ENCODE measurements around the gene AKNA.

DNA sequence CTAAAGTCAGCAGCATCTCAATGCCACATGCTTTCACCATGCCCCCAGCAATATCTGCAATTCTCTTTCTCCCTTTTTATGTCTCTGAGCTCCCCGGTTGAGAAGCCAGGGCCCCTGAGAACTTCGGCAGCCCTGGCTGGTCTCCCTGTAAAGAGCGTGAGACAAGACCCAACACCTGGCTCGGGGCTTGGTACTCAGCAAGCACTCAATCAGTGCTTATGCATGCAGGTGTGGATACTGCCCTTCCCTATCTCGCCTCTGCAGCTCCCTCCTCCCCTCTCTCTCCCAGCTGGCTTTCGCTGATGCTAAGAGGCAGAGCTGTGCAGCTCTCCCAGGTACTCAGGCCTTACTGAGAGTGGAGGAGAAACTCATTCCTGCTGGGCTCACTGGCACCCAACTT lies 41.7 kb upstream of the AKNA start:
- TF ChIP-seq, protein P1, sequence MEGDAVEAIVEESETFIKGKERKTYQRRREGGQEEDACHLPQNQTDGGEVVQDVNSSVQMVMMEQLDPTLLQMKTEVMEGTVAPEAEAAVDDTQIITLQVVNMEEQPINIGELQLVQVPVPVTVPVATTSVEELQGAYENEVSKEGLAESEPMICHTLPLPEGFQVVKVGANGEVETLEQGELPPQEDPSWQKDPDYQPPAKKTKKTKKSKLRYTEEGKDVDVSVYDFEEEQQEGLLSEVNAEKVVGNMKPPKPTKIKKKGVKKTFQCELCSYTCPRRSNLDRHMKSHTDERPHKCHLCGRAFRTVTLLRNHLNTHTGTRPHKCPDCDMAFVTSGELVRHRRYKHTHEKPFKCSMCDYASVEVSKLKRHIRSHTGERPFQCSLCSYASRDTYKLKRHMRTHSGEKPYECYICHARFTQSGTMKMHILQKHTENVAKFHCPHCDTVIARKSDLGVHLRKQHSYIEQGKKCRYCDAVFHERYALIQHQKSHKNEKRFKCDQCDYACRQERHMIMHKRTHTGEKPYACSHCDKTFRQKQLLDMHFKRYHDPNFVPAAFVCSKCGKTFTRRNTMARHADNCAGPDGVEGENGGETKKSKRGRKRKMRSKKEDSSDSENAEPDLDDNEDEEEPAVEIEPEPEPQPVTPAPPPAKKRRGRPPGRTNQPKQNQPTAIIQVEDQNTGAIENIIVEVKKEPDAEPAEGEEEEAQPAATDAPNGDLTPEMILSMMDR (IDR thresholded peaks at IDR 0.05) = no peak
- no peak for TF ChIP-seq POLR2A (IDR thresholded peaks at IDR 0.05)
